Activated T-cell treated with anti-CD3 and anti-CD28 coated beads for 1 hour (primary cell): ENCODE data around the gene PCDHA6.
"Not testable (repeated sequence)": the region's sequence is repeated elsewhere in the genome, so short reads cannot be mapped to it uniquely, and the experiment has no call there.

ENCODE experiments used
- DNase-seq: peaks from one replicate; pipeline ENCODE4 v3.0.0-alpha.2; 2020; ENCODE audit warnings: low read depth

PCDHA6 gene

DNA sequence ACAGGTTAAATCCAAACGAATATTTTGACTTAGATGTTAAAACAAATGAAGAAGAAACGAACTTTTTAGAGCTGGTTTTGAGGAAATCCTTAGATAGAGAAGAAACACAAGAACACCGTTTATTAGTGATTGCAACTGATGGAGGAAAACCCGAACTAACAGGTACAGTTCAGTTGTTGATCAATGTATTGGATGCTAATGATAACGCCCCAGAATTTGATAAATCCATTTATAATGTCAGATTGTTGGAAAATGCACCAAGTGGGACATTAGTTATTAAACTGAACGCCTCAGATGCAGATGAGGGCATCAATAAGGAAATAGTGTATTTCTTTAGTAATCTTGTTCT lies 5.5 kb upstream of the PCDHA6 start:
- no peak for DNase-seq

DNA sequence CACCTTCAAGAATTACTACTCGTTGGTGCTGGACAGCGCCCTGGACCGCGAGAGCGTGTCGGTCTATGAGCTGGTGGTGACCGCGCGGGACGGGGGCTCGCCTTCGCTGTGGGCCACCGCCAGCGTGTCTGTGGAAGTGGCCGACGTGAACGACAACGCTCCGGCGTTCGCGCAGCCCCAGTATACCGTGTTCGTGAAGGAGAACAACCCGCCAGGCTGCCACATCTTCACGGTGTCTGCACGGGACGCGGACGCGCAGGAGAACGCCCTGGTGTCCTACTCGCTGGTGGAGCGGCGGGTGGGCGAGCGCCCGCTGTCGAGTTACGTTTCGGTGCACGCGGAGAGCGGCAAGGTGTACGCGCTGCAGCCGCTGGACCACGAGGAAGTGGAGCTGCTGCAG lies 4.8 kb upstream of the PCDHA6 start:
- not testable (repeated sequence) for DNase-seq

DNA sequence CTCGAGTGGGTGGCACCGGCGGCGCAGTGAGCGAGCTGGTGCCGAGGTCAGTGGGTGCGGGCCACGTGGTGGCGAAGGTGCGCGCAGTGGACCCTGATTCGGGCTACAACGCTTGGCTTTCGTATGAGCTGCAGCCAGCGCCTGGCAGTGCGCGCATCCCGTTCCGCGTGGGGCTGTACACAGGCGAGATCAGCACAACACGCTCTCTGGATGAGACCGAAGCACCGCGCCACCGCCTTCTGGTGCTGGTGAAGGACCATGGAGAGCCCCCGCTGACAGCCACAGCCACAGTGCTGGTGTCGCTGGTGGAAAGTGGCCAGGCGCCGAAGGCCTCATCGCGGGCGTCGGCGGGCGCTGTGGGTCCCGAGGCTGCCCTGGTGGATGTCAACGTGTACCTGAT lies 4.3 kb upstream of the PCDHA6 start:
- no peak for DNase-seq

DNA sequence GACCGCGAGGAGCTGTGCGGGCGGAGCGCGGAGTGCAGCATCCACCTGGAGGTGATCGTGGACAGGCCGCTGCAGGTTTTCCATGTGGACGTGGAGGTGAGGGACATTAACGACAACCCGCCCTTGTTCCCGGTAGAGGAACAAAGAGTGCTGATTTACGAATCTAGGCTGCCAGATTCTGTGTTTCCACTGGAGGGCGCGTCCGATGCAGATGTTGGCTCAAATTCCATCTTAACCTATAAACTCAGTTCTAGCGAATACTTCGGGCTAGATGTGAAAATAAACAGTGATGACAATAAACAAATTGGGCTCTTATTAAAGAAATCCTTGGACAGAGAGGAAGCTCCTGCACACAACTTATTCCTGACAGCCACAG lies 590 bp downstream of the PCDHA6 start:
- DNase-seq: no peak

DNA sequence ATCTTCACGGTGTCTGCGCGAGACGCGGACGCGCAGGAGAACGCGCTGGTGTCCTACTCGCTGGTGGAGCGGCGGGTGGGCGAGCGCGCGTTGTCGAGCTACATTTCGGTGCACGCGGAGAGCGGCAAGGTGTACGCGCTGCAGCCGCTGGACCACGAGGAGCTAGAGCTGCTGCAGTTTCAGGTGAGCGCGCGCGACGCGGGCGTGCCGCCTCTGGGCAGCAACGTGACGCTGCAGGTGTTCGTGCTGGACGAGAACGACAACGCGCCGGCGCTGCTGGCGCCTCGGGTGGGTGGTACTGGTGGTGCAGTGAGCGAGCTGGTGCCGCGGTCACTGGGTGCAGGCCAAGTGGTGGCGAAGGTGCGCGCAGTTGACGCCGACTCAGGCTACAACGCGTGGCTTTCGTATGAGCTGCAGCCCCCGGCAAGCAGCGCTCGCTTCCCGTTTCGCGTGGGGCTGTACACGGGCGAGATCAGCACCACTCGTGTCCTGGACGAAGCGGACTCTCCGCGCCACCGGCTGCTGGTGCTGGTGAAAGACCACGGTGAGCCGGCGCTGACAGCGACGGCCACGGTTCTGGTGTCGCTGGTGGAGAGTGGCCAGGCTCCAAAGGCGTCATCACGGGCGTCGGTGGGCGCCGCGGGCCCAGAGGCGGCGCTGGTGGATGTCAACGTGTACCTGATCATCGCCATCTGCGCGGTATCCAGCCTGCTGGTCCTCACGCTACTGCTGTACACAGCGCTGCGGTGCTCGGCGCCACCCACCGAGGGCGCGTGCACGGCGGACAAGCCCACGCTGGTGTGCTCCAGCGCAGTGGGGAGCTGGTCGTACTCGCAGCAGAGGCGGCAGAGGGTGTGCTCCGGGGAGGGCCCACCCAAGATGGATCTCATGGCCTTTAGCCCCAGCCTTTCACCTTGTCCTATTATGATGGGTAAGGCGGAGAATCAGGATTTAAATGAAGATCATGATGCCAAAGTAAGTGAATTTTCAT lies 2.0 kb downstream of the PCDHA6 start:
- DNase-seq: not testable (repeated sequence)

DNA sequence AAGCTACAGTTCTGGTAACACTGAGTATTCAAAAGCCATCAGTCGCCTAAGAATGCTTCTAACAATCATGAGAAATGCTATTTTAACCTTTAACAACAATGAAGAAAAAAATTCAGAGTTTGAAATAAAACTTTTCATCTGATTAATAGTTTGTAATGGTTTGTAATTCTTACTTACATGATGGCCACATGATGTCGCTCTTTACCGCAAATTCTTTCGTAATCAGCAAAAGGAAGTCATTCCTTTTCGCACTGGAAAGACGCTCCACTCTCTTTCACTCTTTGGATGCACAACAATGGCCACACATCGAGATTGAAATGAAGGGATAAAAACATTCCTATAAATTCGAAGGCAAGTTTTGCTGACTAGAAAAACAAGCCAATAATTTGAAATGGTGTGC lies 6.2 kb downstream of the PCDHA6 start, which contains the start of gene PCDHA7:
TSS of gene PCDHA7 (plus strand) at position 277 of the 400 bp plus-strand sequence. CDS start at position 392, 115 bp downstream.
- no peak for DNase-seq

DNA sequence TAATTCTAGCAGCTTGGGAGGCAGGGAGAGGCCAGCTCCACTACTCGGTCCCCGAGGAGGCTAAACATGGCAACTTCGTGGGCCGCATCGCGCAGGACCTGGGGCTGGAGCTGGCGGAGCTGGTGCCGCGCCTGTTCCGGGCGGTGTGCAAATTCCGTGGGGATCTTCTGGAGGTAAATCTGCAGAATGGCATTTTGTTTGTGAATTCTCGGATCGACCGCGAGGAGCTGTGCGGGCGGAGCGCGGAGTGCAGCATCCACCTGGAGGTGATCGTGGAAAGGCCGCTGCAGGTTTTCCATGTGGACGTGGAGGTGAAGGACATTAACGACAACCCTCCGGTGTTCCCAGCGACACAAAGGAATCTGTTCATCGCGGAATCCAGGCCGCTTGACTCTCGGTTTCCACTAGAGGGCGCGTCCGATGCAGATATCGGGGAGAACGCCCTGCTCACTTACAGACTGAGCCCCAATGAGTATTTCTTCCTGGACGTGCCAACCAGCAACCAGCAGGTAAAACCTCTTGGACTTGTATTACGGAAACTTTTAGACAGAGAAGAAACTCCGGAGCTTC lies 6.8 kb downstream of the PCDHA6 start:
- not testable (repeated sequence) for DNase-seq

DNA sequence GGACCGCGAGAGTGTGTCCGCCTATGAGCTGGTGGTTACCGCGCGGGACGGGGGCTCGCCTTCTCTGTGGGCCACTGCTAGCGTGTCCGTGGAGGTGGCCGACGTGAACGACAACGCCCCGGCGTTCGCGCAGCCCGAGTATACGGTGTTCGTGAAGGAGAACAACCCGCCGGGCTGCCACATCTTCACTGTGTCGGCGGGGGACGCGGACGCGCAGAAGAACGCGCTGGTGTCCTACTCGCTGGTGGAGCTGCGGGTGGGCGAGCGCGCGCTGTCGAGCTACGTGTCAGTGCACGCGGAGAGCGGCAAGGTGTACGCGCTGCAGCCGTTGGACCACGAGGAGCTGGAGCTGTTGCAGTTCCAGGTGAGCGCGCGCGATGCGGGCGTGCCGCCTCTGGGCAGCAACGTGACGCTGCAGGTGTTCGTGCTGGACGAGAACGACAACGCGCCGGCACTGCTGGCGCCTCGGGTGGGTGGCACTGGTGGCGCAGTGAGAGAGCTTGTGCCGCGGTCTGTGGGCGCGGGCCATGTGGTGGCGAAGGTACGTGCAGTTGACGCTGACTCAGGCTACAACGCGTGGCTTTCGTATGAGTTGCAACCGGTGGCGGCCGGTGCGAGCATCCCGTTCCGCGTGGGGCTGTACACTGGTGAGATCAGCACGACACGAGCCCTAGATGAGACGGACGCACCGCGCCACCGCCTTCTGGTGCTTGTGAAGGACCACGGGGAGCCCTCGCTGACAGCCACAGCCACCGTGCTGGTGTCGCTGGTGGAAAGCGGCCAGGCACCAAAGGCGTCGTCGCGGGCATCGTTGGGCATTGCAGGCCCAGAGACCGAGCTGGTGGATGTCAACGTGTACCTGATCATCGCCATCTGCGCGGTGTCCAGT lies 8.1 kb downstream of the PCDHA6 start:
- no peak for DNase-seq

DNA sequence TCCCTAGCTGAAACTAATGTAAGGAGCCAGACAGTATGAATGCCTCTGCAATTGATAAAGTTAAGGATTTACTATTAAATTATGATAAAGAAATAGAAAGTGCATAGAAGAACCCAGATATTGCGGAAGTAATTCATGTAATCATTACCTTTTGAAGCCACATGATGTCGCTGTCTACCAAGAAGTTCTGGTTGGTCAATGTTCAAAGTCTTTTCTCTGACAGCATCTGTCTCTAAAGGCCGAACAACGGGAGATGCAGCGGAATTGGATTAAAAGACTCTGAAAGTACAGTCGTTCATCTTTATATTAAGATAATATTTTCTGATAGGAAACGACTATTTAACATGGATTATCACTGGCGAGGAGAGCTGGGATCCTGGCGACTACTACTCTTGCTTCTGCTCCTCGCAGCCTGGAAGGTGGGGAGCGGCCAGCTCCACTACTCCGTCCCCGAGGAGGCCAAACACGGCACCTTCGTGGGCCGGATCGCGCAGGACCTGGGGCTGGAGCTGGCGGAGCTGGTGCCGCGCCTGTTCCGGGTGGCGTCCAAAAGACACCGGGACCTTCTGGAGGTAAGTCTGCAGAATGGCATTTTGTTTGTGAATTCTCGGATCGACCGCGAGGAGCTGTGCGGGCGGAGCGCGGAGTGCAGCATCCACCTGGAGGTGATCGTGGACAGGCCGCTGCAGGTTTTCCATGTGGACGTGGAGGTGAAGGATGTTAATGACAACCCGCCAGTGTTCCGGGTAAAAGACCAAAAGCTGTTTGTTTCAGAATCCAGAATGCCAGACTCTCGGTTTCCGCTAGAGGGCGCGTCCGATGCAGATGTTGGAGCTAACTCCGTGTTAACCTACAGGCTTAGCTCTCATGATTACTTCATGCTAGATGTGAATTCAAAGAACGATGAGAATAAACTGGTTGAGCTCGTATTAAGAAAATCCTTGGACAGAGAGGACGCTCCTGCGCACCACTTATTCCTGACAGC lies 13.5 kb downstream of the PCDHA6 start, which contains the start of gene PCDHA8:
TSS of gene PCDHA8 (plus strand) at position 210 of the 985 bp plus-strand sequence. CDS start at position 345, 135 bp downstream.
- DNase-seq: no peak

DNA sequence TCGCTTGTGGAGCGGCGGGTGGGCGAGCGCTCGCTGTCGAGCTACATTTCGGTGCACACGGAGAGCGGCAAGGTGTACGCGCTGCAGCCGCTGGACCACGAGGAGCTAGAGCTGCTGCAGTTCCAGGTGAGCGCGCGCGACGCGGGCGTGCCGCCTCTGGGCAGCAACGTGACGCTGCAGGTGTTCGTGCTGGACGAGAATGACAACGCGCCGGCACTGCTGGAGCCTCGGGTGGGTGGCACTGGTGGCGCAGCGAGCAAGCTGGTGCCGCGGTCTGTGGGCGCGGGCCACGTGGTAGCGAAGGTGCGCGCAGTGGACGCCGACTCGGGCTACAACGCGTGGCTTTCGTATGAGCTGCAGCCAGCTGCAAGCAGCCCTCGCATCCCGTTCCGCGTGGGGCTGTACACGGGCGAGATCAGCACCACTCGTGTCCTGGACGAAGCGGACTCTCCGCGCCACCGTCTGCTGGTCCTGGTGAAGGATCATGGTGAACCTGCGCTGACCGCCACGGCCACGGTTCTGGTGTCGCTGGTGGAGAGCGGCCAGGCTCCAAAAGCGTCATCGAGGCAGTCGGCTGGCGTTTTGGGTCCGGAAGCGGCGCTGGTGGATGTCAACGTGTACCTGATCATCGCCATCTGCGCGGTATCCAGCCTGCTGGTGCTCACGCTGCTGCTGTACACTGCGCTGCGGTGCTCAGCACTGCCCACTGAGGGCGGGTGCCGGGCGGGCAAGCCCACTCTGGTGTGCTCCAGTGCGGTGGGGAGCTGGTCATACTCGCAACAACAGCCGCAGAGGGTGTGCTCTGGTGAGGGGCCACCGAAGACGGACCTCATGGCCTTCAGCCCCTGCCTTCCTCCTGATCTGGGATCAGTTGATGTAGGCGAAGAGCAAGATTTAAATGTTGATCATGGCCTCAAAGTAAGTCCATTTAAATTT lies 15.3 kb downstream of the PCDHA6 start:
- DNase-seq: no peak

DNA sequence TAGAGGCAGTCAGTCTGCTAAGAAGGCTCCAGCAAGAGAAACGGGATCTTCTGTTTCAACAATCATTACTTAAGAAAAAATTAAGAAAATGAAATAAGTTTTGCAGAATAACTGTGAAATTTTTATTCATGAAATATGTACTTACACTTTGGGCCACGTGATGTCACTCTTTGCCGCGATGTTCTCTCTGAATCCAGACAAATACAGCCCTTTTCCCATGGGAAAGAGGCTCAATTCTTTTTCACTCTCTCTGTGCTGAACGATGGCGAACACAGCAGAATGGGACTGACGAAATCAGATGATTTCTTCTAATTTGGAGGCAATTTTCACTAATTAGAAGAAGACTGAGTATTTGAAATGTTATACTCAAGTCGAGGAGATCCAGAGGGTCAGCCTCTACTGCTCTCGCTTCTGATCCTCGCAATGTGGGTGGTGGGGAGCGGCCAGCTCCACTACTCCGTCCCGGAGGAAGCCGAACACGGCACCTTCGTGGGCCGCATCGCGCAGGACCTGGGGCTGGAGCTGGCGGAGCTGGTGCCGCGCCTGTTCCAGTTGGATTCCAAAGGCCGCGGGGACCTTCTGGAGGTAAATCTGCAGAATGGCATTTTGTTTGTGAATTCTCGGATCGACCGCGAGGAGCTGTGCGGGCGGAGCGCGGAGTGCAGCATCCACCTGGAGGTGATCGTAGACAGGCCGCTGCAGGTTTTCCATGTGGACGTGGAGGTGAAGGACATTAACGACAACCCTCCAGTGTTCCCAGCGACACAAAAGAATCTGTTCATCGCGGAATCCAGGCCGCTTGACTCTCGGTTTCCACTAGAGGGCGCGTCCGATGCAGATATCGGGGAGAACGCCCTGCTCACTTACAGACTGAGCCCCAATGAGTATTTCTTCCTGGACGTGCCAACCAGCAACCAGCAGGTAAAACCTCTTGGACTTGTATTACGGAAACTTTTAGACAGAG lies 20.7 kb downstream of the PCDHA6 start, which contains the start of gene PCDHA9:
TSS of gene PCDHA9 (plus strand) at position 244 of the 964 bp plus-strand sequence. CDS start at position 358, 114 bp downstream.
- not testable (repeated sequence) for DNase-seq

DNA sequence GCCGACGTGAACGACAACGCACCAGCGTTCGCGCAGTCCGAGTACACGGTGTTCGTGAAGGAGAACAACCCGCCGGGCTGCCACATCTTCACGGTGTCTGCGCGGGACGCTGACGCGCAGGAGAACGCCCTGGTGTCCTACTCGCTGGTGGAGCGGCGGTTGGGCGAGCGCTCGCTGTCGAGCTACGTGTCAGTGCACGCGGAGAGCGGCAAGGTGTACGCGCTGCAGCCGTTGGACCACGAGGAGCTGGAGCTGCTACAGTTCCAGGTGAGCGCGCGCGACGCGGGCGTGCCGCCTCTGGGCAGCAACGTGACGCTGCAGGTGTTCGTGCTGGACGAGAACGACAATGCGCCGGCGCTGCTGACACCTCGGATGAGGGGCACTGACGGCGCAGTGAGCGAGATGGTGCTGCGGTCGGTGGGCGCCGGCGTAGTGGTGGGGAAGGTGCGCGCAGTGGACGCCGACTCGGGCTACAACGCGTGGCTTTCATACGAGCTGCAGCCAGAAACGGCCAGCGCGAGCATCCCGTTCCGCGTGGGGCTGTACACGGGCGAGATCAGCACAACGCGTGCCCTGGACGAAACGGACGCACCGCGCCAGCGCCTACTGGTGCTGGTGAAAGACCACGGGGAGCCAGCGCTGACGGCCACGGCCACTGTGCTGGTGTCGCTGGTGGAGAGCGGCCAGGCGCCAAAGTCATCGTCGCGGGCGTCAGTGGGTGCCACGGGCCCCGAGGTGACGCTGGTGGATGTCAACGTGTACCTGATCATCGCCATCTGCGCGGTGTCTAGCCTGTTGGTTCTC lies 22.3 kb downstream of the PCDHA6 start:
- not testable (repeated sequence) for DNase-seq

DNA sequence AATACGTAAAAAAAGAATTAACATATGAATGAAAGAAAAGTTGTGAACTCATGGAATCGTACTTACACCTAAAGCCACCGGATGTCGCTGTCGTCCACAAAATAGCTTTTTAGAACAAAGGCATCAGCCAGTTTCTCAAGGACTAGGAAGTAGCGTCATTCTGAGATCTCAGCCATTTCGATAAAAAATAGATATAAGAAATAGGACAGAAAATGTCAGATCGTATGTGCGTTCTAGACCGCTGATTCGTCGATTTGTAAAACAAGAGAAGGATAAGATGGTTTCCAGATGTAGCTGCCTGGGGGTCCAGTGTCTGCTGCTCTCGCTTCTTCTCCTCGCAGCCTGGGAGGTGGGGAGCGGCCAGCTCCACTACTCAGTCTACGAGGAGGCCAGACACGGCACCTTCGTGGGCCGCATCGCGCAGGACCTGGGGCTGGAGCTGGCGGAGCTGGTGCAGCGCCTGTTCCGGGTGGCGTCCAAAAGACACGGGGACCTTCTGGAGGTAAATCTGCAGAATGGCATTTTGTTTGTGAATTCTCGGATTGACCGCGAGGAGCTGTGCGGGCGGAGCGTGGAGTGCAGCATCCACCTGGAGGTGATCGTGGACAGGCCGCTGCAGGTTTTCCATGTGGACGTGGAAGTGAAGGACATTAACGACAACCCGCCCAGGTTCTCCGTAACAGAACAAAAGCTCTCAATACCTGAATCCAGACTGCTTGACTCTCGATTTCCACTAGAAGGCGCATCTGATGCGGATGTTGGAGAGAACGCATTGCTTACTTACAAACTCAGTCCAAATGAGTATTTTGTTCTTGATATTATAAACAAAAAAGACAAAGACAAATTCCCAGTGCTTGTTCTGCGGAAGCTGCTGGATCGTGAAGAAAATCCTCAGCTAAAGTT lies 28.3 kb downstream of the PCDHA6 start, which contains the start of gene PCDHA10:
TSS of gene PCDHA10 (plus strand) at position 126 of the 903 bp plus-strand sequence. CDS start at position 278, 152 bp downstream.
- no peak for DNase-seq

DNA sequence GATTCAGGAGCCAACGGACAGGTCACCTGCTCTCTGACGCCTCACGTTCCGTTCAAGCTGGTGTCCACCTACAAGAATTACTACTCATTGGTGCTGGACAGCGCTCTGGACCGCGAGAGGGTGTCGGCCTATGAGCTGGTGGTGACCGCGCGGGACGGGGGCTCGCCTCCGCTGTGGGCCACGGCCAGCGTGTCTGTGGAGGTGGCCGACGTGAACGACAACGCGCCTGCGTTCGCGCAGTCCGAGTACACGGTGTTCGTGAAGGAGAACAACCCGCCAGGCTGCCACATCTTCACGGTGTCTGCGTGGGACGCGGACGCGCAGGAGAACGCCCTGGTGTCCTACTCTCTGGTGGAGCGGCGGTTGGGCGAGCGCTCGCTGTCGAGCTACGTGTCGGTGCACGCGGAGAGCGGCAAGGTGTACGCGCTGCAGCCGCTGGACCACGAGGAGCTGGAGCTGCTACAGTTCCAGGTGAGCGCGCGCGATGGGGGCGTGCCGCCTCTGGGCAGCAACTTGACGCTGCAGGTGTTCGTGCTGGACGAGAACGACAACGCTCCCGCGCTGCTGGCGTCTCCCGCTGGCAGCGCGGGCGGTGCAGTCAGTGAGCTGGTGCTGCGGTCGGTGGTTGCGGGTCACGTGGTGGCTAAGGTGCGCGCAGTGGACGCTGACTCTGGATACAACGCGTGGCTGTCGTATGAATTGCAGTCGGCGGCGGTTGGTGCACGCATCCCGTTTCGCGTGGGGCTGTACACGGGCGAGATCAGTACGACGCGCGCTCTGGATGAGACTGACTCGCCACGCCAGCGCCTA lies 29.6 kb downstream of the PCDHA6 start:
- DNase-seq: no peak

DNA sequence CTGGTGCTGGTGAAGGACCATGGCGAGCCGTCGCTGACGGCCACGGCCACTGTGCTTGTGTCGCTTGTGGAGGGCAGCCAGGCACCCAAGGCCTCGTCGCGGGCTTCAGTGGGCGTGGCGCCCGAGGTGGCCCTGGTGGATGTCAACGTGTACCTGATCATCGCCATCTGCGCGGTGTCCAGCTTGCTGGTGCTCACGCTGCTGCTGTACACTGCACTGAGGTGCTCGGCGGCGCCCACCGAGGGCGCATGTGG lies 30.2 kb downstream of the PCDHA6 start:
- DNase-seq: no peak
